HAP-1 (cell line): ENCODE results near the gene TMEM59.
"Not testable (repeated sequence)": the region's sequence is repeated elsewhere in the genome, so short reads cannot be mapped to it uniquely, and the experiment has no call there.

Source experiments
- DNase-seq, 2 experiments: peaks; one replicate each; pipeline ENCODE4 v3.0.0-alpha.2; 2016 to 2020; ENCODE audit warnings: low spot score in 2 of 2
- H3K27me3 ChIP-seq: fragments of 250-450 bp; sonication (Bioruptor Pico); 2 replicates; pipeline ENCODE4 v1.5.1; 2020; ENCODE audit warnings: low read depth, mild to moderate bottlenecking, moderate library complexity
- H3K36me3 ChIP-seq: fragments of 250-450 bp; sonication (Bioruptor Pico); replicated peaks from 2 replicates; pipeline ENCODE4 v1.5.1; 2020; ENCODE audit warnings: mild to moderate bottlenecking
- H3K4me1 ChIP-seq: fragments of 250-450 bp; sonication (Bioruptor Pico); 2 replicates; pipeline ENCODE4 v1.5.1; 2020; ENCODE audit warnings: mild to moderate bottlenecking
- H3K4me3 ChIP-seq: fragments of 250-450 bp; sonication (Bioruptor Pico); 2 replicates; pipeline ENCODE4 v1.5.1; 2020; ENCODE audit warnings: mild to moderate bottlenecking, moderate library complexity
- H3K9me3 ChIP-seq: fragments of 250-450 bp; sonication (Bioruptor Pico); 2 replicates; pipeline ENCODE4 v1.5.1; 2020; ENCODE audit warnings: mild to moderate bottlenecking, moderate library complexity
- in situ Hi-C: fragments of 300-500 bp; cut with MboI; formaldehyde crosslinking; loops from 3 replicates; pipeline ENCODE4 v1.14.3; 2020; ENCODE audit warnings: low sequenced_read_pairs, inconsistent platforms, mixed read lengths

TMEM59 gene

DNA sequence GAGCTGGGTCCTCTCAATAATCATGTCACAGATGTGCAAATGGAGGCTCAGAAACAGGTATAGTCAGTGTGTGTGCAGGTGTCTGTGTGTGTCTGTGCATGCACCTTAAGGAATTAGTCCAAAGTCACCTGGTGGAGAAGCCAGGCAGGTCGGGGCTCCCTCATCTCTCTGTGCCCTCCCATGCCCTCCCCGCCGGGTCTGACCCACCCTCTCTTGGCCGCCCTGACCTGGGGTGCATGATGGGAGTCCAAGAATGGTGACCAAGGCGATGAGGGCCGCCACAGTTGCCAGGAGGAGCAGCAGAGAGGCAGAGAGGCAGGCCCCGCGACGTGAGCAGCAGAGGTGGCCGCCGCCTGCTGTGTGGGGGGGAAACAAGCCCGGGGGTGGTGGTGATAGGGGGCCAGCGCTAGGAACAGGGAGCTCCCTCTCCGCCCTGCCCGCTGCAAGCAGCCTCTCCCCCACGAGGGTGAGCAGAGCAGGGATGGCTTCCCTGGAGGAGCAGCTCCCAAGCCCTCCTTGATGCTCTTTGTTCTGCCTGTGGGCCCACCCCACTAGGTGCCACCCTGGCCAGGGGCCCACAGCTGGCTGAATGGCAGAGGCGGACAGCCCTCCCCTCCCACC is 38.9 kb downstream of the TMEM59 start:
- Histone ChIP-seq H3K36me3 (no peaks in the 10 kb centered on the region), H3K4me1 (no peaks in the 10 kb centered on the region)

GRCh38 chr1:54013393-54014008 is 39.5 kb downstream of the TMEM59 start:
- DNase-seq, result no peak
- H3K4me1 ChIP-seq, result no peaks in the 10 kb centered on the region
- no peak overlapping the region for H3K4me3 ChIP-seq
- 0 out of 2 replicates have a peak, but pooled peaks cover 3% of the 10 kb centered on the region for H3K27me3 ChIP-seq
- in situ Hi-C loops, result no loop called here
- no peaks in the 10 kb centered on the region for H3K36me3 ChIP-seq
- H3K9me3 ChIP-seq, result no peaks in the 10 kb centered on the region

More for the DNA sequence above, 38.9 kb downstream of the TMEM59 start:
- Histone ChIP-seq H3K27me3 (0 out of 2 replicates have a peak, but pooled peaks cover 3% of the 10 kb centered on the region), H3K9me3 (no peaks in the 10 kb centered on the region), H3K4me3 (no peak overlapping the region)
- in situ Hi-C loops, result no loop called here
- no peak for DNase-seq

DNA sequence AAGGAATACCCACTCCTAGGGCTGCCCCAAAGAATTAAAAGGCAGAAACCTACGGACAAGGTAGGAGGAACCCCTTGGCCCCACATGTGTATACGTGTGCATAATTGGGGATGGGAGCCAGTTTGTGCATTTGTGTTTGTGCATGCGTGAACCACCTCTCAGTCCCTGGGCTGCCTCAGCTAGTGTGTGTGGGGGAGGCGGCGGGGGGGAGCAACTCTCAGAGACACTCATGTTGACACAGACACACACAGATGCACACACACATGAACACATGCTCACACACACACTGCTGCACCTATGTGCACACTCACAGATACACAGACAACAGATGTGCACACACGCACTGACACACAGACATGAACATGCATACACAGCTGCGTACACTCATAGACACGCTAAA is 40.1 kb downstream of the TMEM59 start:
- no peaks in the 10 kb centered on the region for H3K9me3 ChIP-seq
- no peaks in the 10 kb centered on the region for H3K4me1 ChIP-seq
- H3K27me3 ChIP-seq, result 0 out of 2 replicates have a peak, but pooled peaks cover 3% of the 10 kb centered on the region
- no peaks in the 10 kb centered on the region for H3K36me3 ChIP-seq
- in situ Hi-C loops, result no loop called here
- DNase-seq, result no peak
- no peak overlapping the region for H3K4me3 ChIP-seq

DNA sequence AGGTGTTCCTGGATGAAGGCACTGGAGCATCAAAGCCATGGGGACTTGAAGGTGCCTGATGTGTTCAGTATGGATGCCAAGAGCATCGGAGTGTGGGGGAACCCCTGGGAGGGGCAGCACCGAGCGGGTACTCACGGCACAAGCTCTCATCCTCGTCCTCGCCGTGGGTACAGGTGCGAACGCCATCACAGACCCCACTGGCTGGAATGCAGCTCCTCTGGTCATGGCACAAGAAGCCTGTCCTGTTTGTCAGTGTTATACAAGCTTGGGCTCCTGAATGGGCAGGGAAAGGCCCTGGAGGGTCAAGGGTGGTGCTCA is 41.0 kb downstream of the TMEM59 start:
- Histone ChIP-seq H3K27me3 (no peaks in the 10 kb centered on the region), H3K36me3 (no peaks in the 10 kb centered on the region), H3K9me3 (no peaks in the 10 kb centered on the region), H3K4me1 (no peaks in the 10 kb centered on the region), H3K4me3 (no peak overlapping the region)
- no peak for DNase-seq
- in situ Hi-C loops, result no loop called here

GRCh38 chr1:54011316-54012007 is 41.5 kb downstream of the TMEM59 start:
- in situ Hi-C loops, result no loop called here

DNA sequence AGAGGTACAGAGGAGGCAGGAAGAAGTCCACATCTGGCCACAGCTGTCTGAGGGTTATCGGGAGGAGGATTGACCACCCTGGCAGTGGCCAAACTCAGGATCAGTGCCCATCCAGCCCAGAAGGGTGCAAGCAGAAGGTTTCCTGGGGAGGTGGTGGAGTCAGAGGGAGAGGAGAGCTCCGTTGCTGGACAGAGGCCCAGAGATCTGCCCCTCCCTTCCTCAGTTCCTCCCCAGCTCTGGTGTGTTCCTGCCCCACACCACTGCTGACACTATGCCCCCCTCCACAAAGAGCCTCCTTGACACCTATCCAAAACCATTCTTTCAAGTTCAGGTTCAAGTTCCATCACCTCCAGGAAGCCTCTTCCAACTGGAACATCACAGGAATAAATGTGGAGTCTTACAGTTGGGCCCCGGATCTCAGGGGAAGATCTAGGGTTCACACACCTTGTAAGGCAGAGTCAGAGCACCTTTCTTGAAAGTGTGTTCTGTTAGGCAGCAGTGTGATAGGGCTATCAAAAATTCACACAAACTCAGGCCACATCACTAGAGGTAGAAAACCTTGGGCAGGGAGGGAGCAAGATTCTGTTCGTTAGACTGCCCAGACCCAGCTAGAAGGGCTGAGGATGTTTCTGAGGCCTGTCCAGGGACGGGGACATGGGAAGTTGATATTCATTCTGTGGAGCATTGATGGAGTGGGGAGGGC is 42.4 kb downstream of the TMEM59 start:
- Histone ChIP-seq H3K27me3 (no peaks in the 10 kb centered on the region), H3K4me1 (no peaks in the 10 kb centered on the region), H3K4me3 (no peak overlapping the region), H3K9me3 (no peaks in the 10 kb centered on the region), H3K36me3 (no peaks in the 10 kb centered on the region)
- DNase-seq, result no peak
- in situ Hi-C loops, result no loop called here

More at GRCh38 chr1:54011316-54012007, 41.5 kb downstream of the TMEM59 start:
- DNase-seq, result no peak
- no peaks in the 10 kb centered on the region for H3K27me3 ChIP-seq
- H3K4me3 ChIP-seq, result no peak overlapping the region
- no peaks in the 10 kb centered on the region for H3K9me3 ChIP-seq
- no peaks in the 10 kb centered on the region for H3K4me1 ChIP-seq
- no peaks in the 10 kb centered on the region for H3K36me3 ChIP-seq

GRCh38 chr1:54009406-54009805 is 43.6 kb downstream of the TMEM59 start:
- no peak for DNase-seq
- H3K27me3 ChIP-seq, result no peaks in the 10 kb centered on the region
- H3K4me3 ChIP-seq, result no peak overlapping the region
- no peaks in the 10 kb centered on the region for H3K36me3 ChIP-seq
- in situ Hi-C loops, result no loop called here
- H3K4me1 ChIP-seq, result no peaks in the 10 kb centered on the region
- no peaks in the 10 kb centered on the region for H3K9me3 ChIP-seq

DNA sequence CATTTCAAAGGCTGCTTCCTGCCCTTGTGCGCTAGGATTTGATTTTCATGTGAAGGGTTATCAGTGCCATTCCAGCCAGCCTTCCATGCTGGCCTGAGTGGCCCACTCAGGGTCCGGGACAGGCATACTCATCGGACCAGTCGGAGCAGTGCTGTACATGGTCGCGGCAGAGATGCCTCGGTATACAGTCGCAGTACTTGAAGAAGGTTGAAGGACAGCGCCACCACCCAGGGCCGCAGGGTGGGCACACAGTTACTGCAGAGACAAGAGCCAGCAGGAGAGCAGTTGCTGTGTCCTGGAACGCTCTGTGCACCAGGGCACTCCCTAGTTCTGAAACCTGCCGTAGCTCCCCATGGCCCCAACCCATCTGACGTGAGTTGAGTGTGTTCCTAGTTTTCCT is 44.1 kb downstream of the TMEM59 start:
- Histone ChIP-seq H3K4me3 (no peak overlapping the region), H3K27me3 (no peaks in the 10 kb centered on the region), H3K4me1 (no peaks in the 10 kb centered on the region), H3K9me3 (no peaks in the 10 kb centered on the region), H3K36me3 (no peaks in the 10 kb centered on the region)
- DNase-seq, result no peak
- in situ Hi-C loops, result no loop called here

DNA sequence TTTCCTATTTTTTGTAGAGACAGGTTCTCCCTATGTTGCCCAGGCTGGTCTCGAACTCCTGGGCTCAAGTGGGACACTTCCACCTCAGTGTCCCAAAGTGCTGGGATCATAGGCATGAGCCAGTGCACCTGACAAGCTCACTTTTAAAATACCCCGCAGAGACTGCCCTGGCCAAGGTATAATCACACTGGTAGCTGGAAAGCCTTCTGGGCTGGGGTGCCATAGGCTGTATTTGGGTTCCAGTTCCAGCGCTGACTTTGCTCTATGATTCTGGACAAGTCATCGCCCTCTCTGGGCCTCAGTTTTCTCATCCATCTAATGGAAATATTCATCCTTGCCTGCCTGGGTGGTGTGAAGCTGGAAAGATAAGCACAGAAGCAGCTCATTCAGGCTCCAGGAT is 45.4 kb downstream of the TMEM59 start:
- no peaks in the 10 kb centered on the region; the same call in 1 of the 2 replicates for H3K9me3 ChIP-seq
- H3K27me3 ChIP-seq, result no peaks in the 10 kb centered on the region
- in situ Hi-C loops, result no loop called here
- no peak for DNase-seq
- H3K4me1 ChIP-seq, result no peaks in the 10 kb centered on the region
- no peaks in the 10 kb centered on the region for H3K36me3 ChIP-seq
- no peak overlapping the region for H3K4me3 ChIP-seq

DNA sequence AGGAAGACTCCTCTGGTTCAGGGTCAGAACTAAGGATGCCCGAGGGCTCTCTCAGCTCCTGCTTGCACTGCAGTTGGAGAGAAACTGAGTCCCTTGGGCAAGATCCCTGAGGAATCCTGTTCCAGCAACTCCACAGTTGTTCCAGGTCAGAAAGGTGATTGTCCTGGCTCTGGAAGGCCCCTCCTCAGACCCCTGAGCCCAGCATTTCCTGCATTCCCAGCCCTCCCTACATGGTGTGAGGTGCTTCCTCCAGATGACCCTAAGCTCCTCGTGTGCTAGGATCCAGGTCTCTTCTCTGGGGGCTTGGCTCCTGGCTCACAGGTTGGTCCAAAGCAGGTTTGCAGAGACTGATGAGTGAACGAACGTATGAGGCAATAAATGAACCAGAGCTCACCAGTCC is 46.5 kb downstream of the TMEM59 start:
- no peak overlapping the region for H3K4me3 ChIP-seq
- in situ Hi-C loops, result no loop called here
- H3K36me3 ChIP-seq, result no peaks in the 10 kb centered on the region
- no peaks in the 10 kb centered on the region for H3K27me3 ChIP-seq
- no peaks in the 10 kb centered on the region for H3K4me1 ChIP-seq
- H3K9me3 ChIP-seq, result no peaks in the 10 kb centered on the region; the same call in 1 of the 2 replicates
- no peak for DNase-seq

DNA sequence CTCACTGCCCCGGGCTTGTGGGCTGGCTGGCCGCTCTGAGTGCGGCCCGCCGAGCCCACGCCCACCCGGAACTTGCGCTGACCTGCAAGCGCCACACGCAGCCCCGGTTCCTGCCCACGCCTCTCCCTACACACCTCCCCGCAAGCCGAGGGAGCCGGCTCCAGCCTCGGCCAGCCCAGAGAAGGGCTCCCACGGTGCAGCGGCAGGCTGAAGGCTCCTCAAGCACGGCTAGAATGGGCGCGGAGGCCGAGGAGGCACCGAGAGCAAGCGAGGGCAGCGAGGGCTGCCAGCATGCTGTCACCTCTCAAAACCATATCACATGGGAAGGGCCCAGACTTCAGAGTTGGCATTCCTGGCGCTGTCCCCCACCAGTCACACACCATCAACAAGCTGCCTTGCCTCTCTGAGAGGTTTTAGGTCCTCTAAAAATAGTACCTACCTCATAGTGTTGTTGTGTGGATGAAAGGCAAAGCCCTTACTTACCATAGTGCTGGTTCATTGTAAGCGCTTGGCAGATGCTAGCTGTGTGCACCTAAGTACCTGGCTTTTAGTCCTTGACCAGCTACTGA is 48.4 kb downstream of the TMEM59 start:
- Histone ChIP-seq H3K27me3 (no peaks in the 10 kb centered on the region), H3K9me3 (no peaks in the 10 kb centered on the region; the same call in 1 of the 2 replicates), H3K36me3 (no peaks in the 10 kb centered on the region), H3K4me1 (no peaks in the 10 kb centered on the region), H3K4me3 (no peak overlapping the region)
- no peak for DNase-seq
- in situ Hi-C loops, result no loop called here

DNA sequence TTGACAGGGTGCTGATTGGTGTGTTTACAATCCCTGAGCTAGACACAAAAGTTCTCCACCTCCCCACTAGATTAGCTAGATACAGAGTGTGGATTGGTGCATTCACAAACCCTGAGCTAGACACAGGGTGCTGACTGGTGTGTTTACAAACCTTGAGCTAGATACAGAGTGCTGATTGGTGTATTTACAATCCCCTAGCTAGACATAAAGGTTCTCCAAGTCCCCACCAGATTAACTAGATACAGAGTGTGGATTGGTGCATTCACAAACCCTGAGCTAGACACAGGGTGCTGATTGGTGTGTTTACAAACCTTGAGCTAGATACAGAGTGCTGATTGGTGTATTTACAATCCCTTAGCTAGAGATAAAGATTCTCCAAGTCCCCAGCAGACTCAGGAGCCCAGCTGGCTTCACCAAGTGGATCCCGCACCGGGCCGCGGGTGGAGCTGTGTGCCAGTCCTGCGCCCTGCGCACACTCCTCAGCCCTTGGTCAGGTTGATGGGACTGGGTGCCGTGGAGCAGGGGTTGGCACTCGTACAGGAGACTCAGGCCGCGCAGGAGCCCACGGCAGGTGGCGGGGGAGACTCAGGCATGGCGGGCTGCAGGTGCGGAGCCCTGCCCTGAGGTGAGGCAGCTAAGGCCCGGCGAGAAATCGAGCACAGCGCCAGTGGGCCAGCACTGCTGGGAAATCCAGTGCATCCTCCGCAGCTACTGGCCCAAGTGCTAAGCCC is 49.1 kb downstream of the TMEM59 start:
- H3K9me3 ChIP-seq, H3K4me3 ChIP-seq, H3K36me3 ChIP-seq, DNase-seq, in situ Hi-C loops, H3K4me1 ChIP-seq, H3K27me3 ChIP-seq: not testable (repeated sequence)

GRCh38 chr1:54003249-54003646 is 49.8 kb downstream of the TMEM59 start:
- no peak overlapping the region for H3K4me3 ChIP-seq
- in situ Hi-C loops, result no loop called here
- no peak for DNase-seq
- H3K27me3 ChIP-seq, result no peaks in the 10 kb centered on the region
- no peaks in the 10 kb centered on the region for H3K36me3 ChIP-seq
- H3K4me1 ChIP-seq, result no peaks in the 10 kb centered on the region
- H3K9me3 ChIP-seq, result no peaks in the 10 kb centered on the region; the same call in 1 of the 2 replicates
